Panc1 (cell line): ENCODE results near the gene GCN1.

ENCODE experiments used
- POLR2AphosphoS5 ChIP-seq: IDR thresholded peaks from 2 replicates; pipeline ENCODE4 v1.6.1; 2012; ENCODE audit warnings: mild to moderate bottlenecking, low read depth, low read length, moderate library complexity
- TF ChIP-seq, protein P1 (sequence below): fragments of 450-650 bp; IDR thresholded peaks from 2 replicates; pipeline ENCODE4 v1.5.1; 2017; ENCODE audit warnings: mild to moderate bottlenecking
- TF ChIP-seq, protein P2 (sequence below), 2 experiments: IDR thresholded peaks; 2 replicates each; pipeline ENCODE4 v1.6.1; 2011 to 2012; ENCODE audit warnings: low read depth in 2 of 2, control low read depth in 1 of 2, low read length in 1 of 2, mild to moderate bottlenecking in 1 of 2, moderate library complexity in 1 of 2; ENCODE audit not compliant: insufficient read depth in 1 of 2

- TF ChIP-seq, protein P1, sequence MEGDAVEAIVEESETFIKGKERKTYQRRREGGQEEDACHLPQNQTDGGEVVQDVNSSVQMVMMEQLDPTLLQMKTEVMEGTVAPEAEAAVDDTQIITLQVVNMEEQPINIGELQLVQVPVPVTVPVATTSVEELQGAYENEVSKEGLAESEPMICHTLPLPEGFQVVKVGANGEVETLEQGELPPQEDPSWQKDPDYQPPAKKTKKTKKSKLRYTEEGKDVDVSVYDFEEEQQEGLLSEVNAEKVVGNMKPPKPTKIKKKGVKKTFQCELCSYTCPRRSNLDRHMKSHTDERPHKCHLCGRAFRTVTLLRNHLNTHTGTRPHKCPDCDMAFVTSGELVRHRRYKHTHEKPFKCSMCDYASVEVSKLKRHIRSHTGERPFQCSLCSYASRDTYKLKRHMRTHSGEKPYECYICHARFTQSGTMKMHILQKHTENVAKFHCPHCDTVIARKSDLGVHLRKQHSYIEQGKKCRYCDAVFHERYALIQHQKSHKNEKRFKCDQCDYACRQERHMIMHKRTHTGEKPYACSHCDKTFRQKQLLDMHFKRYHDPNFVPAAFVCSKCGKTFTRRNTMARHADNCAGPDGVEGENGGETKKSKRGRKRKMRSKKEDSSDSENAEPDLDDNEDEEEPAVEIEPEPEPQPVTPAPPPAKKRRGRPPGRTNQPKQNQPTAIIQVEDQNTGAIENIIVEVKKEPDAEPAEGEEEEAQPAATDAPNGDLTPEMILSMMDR: no peak
- peak; percentile 93 for TF ChIP-seq POLR2AphosphoS5
- TF ChIP-seq, protein P2, sequence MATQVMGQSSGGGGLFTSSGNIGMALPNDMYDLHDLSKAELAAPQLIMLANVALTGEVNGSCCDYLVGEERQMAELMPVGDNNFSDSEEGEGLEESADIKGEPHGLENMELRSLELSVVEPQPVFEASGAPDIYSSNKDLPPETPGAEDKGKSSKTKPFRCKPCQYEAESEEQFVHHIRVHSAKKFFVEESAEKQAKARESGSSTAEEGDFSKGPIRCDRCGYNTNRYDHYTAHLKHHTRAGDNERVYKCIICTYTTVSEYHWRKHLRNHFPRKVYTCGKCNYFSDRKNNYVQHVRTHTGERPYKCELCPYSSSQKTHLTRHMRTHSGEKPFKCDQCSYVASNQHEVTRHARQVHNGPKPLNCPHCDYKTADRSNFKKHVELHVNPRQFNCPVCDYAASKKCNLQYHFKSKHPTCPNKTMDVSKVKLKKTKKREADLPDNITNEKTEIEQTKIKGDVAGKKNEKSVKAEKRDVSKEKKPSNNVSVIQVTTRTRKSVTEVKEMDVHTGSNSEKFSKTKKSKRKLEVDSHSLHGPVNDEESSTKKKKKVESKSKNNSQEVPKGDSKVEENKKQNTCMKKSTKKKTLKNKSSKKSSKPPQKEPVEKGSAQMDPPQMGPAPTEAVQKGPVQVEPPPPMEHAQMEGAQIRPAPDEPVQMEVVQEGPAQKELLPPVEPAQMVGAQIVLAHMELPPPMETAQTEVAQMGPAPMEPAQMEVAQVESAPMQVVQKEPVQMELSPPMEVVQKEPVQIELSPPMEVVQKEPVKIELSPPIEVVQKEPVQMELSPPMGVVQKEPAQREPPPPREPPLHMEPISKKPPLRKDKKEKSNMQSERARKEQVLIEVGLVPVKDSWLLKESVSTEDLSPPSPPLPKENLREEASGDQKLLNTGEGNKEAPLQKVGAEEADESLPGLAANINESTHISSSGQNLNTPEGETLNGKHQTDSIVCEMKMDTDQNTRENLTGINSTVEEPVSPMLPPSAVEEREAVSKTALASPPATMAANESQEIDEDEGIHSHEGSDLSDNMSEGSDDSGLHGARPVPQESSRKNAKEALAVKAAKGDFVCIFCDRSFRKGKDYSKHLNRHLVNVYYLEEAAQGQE (IDR thresholded peaks at IDR 0.05; ENCODE audit: insufficient read depth in 1 of 2, low read depth in 2 of 2, low read length in 1 of 2): no peak
Observed at GRCh38 chr12:120231316-120232011, 36.9 kb upstream of the GCN1 start.
